Cardiac fibroblast (primary cell): ENCODE data around the gene SHISA9.
"Not testable (repeated sequence)": the region's sequence is repeated elsewhere in the genome, so short reads cannot be mapped to it uniquely, and the experiment has no call there.

ENCODE experiments used
- DNase-seq, 2 donors: peaks; one replicate each; pipeline versions ENCODE4 v3.0.0 to v3.0.0-alpha.2; 2010; ENCODE audit warnings: low read depth in 2 of 2
- H3K4me3 ChIP-seq, 2 donors: replicated peaks in 1 of 2; 1 replicate in 1 of 2; 2 replicates in 1 of 2; pipeline ENCODE4 v1.5.1; 2011; ENCODE audit warnings: low read depth in 2 of 2, low read length in 2 of 2, mild to moderate bottlenecking in 2 of 2, moderate library complexity in 1 of 2
- CTCF ChIP-seq: IDR thresholded peaks from one replicate; pipeline ENCODE4 v1.5.1; 2011; ENCODE audit warnings: low read depth, mild to moderate bottlenecking, low read length, inconsistent platforms

The SHISA9 gene

GRCh38 chr16:12901597-12902461 lies at the start of gene SHISA9:
SHISA9 (plus strand) TSS chr16:12901598.
- H3K4me3 ChIP-seq = no peak within 1 kb of the TSS
- no peak for TF ChIP-seq CTCF
- DNase-seq = no peak

GRCh38 chr16:12853972-12854371 lies 47.4 kb upstream of the SHISA9 start:
- no peak for DNase-seq
- H3K4me3 ChIP-seq = no peak overlapping the region
- no peak for TF ChIP-seq CTCF

- DNase-seq, H3K4me3 ChIP-seq: not testable (repeated sequence)
Observed at GRCh38 chr16:12857435-12857834, 44.0 kb upstream of the SHISA9 start.

- H3K4me3 ChIP-seq = no peak overlapping the region
- no peak for DNase-seq
- TF ChIP-seq CTCF = no peak
Observed at GRCh38 chr16:12862327-12862726, 39.1 kb upstream of the SHISA9 start.

- TF ChIP-seq CTCF = no peak
- DNase-seq = no peak
- H3K4me3 ChIP-seq = no peak overlapping the region
Observed at GRCh38 chr16:12862941-12863340, 38.5 kb upstream of the SHISA9 start.

GRCh38 chr16:12866981-12867551 lies 34.3 kb upstream of the SHISA9 start:
- no peak for DNase-seq
- no peak overlapping the region for H3K4me3 ChIP-seq
- TF ChIP-seq CTCF = no peak

- no peak overlapping the region for H3K4me3 ChIP-seq
- TF ChIP-seq CTCF = no peak
- no peak for DNase-seq
Observed at GRCh38 chr16:12868169-12868568, 33.2 kb upstream of the SHISA9 start.
